Common myeloid progenitor, CD34-positive (primary cell): Measurements from ENCODE around the gene TRIL.

Source experiments
- CTCF ChIA-PET: fragments of 350-600 bp; sonication (Branson Sonifier 250); formaldehyde crosslinking; loops from one replicate; lab custom pipeline; 2021; ENCODE audit warnings: antibody characterized with exemption; lab: Charles Lee
- POLR2A ChIA-PET: fragments of 350-600 bp; sonication (Branson Sonifier 250); formaldehyde crosslinking; loops from one replicate; lab custom pipeline; 2021; ENCODE audit warnings: antibody characterized with exemption; lab: Charles Lee
- DNase-seq, 3 donors: peaks; one replicate each; pipeline versions ENCODE4 v3.0.0 to v3.0.0-alpha.2; 2013
- H3K27ac ChIP-seq, 2 experiments: 1 replicate in 1 of 2; 2 replicates in 1 of 2; pipeline ENCODE4 v1.7.0; 2013; ENCODE audit warnings: inconsistent platforms in 2 of 2, low read length in 2 of 2, mild to moderate bottlenecking in 2 of 2, low read depth in 1 of 2, moderate library complexity in 1 of 2; ENCODE audit not compliant: severe bottlenecking in 2 of 2, insufficient read depth in 1 of 2, poor library complexity in 1 of 2
- H3K27me3 ChIP-seq, 5 experiments: replicated peaks in 2 of 5; 1 replicate in 3 of 5; 2 replicates in 2 of 5; pipeline versions ENCODE4 v1.6.1 to v1.7.0; 2013; ENCODE audit warnings: low read length in 4 of 5, mild to moderate bottlenecking in 2 of 5, moderate library complexity in 2 of 5, inconsistent platforms in 1 of 5; ENCODE audit not compliant: insufficient read depth in 5 of 5, control insufficient read depth in 4 of 5
- H3K36me3 ChIP-seq, 4 experiments: 1 replicate in 2 of 4; 2 replicates in 2 of 4; pipeline versions ENCODE4 v1.6.1 to v1.7.0; 2013; ENCODE audit warnings: low read length in 3 of 4, control low read depth in 1 of 4, mild to moderate bottlenecking in 1 of 4; ENCODE audit not compliant: control insufficient read depth in 4 of 4, insufficient read depth in 4 of 4
- H3K4me1 ChIP-seq, 4 experiments: 1 replicate in 3 of 4; 2 replicates in 1 of 4; pipeline versions ENCODE4 v1.6.1 to v1.7.1; 2013; ENCODE audit warnings: low read length in 3 of 4, mild to moderate bottlenecking in 3 of 4, control low read depth in 1 of 4, inconsistent platforms in 1 of 4, moderate library complexity in 1 of 4; ENCODE audit not compliant: control insufficient read depth in 4 of 4, insufficient read depth in 4 of 4; ENCODE audit errors: control extremely low read depth in 1 of 4
- H3K4me3 ChIP-seq, 7 experiments: 1 replicate in 4 of 7; 2 replicates in 3 of 7; pipeline versions ENCODE4 v1.5.1 to v1.7.0; 2013; ENCODE audit warnings: mild to moderate bottlenecking in 7 of 7, low read length in 6 of 7, moderate library complexity in 6 of 7, inconsistent platforms in 2 of 7, low read depth in 2 of 7, control low read depth in 1 of 7; ENCODE audit not compliant: insufficient read depth in 4 of 7, control insufficient read depth in 1 of 7; ENCODE audit errors: extremely low read depth in 1 of 7
- H3K9me3 ChIP-seq, 5 experiments: 1 replicate in 4 of 5; 2 replicates in 1 of 5; pipeline versions ENCODE4 v1.6.1 to v1.7.1; 2013; ENCODE audit warnings: low read length in 4 of 5, mild to moderate bottlenecking in 2 of 5, inconsistent platforms in 1 of 5, low read depth in 1 of 5, moderate library complexity in 1 of 5; ENCODE audit not compliant: control insufficient read depth in 4 of 5, insufficient read depth in 2 of 5; ENCODE audit errors: control extremely low read depth in 1 of 5
- WGBS: methylation state at CpG from one replicate; pipeline ENCODE4 v1.1.5; 2013; ENCODE audit not compliant: insufficient coverage; 5-methylcytosine and 5-hydroxymethylcytosine counted together

Gene TRIL

DNA sequence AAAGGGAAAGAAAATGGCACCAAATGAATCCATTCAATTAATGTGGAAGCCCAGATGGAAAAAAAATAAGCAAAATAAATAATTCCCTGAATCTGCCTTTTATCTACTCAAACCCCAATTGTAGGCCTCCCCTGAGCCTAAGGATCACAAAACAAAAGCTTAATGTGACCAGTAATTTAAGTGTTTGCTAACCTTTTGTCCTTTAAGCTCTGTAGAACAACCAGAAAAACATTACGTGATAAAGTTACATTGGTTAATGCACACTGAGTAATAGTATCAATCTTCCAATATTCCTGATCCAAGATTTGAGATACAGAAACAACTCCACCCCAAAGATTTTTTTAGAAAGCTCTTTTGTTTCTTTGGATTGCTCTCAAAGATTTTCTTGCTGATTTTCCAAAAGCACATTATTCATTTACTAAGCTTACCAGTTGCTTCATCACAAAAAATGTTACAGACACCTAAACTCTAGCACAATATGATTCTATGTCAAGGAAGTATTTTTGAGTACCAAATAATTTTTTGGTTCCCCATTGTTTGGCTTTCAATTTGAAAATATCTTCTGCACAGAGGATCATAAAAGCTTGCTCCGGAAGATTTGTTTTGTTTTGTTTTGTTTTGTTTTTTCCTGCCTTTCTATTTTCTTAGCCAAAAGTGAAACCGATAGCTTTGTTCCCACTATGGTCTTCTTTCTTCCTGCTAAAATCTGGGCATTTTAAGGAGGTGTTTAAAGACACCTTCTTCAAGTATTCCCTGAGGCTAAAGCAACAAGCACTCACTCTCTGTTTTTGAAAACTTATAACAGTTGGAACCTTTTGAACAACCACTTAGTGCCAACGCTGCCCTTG is 54.2 kb downstream of the TRIL start:
- ChIA-PET POLR2A (interaction anchor here (0.6 kb wide), 1 partner anchor 489 kb away, joined by 3 read pairs; no protein-coding TSS in a partner anchor), CTCF (interaction anchor here (1.4 kb wide), 1 partner anchor 17 kb away, joined by 4 read pairs; no protein-coding TSS in a partner anchor)
- Histone ChIP-seq H3K27me3 (peaks cover 0 to 2% (median 0%) of the 10 kb centered on the region in 5 experiments), H3K36me3 (no peaks in the 10 kb centered on the region), H3K4me1 (no peaks in the 10 kb centered on the region), H3K9me3 (no peaks in the 10 kb centered on the region), H3K27ac (no peak overlapping the region), H3K4me3 (no peak overlapping the region)
- WGBS = 86% methylated on average over 1 of the region's 4 CpGs
- DNase-seq = no peak
